Left cardiac atrium (tissue), 4 donors: Measurements from ENCODE around the gene CACTIN. TPM values are rescaled to one million over a fixed set of nuclear protein-coding genes. Genes with fewer than 3 reads are reported as not detected.

ENCODE experiments used
- ATAC-seq, 2 donors: fragments of 200-7000 bp; cut with Tn5 transposase; one replicate each; pipeline ENCODE4 v1.9.1; 2020; ENCODE audit warnings: mild to moderate bottlenecking in 2 of 2, moderate library complexity in 2 of 2
- DNase-seq: peaks from one replicate; pipeline ENCODE4 v3.0.0-alpha.2; 2020
- intact Hi-C, 2 donors: fragments of 100-400 bp; cut with DNase I; formaldehyde crosslinking; loops; one replicate each; pipeline versions ENCODE4 v1.14.1 to v1.15.1; 2022 to 2023
- total RNA-seq, 2 donors: library from RNA; stranded (reverse); fragmentation: NEBNext Ultra II Directional; extraction: Animal tissue kit (Norgen Biotek cat#: 25700); gene quantifications; one replicate each; pipeline ENCODE4 v1.2.1, GENCODE V29; 2021
- donor health status: DM: no; HTN: yes; CAD: no.
- donor health status: DM: no; HTN: yes; CAD: no; lungs with severe emphysema.
- donor health status: DM: yes; HTN: yes; CAD: no.
- donor health status: Dilated cardiomyopathy.

The CACTIN gene
- total RNA-seq, 2 donors from 2014 or later = 12.5 to 12.9 TPM

- peak; percentile 18 to 48 for ATAC-seq
- DNase-seq = peak; percentile 72
- intact Hi-C loops = loop anchor here (1.0 to 10.0 kb wide), 3 partner anchors 34 to 539 kb away; partner anchors contain the start of gene PIP5K1C (in 2 of the 2)
Measured at GRCh38 chr19:3665681-3666544, 39.3 kb upstream of the CACTIN start.

- ATAC-seq (no peak), DNase-seq (no peak)
- intact Hi-C loops = loop anchor here in 1 of 2 donors (1.0 to 10.0 kb wide), 2 partner anchors 35 to 540 kb away; partner anchors contain the start of gene PIP5K1C
Measured at GRCh38 chr19:3664879-3665642, 38.5 kb upstream of the CACTIN start.

- intact Hi-C loops = loop anchor here in 1 of 2 donors (10.0 kb wide), 1 partner anchor 541 kb away; no protein-coding TSS in a partner anchor
- DNase-seq = no peak
- ATAC-seq = no peak
Measured at GRCh38 chr19:3663838-3664237, 37.2 kb upstream of the CACTIN start.

GRCh38 chr19:3661284-3662238 lies 35.0 kb upstream of the CACTIN start:
- DNase-seq (no peak), ATAC-seq (no peak)
- intact Hi-C loops = loop anchor here in 1 of 2 donors (10.0 kb wide), 1 partner anchor 543 kb away; no protein-coding TSS in a partner anchor

- intact Hi-C loops = loop anchor here in 1 of 2 donors (10.0 kb wide), 1 partner anchor 544 kb away; no protein-coding TSS in a partner anchor
- DNase-seq (no peak), ATAC-seq (no peak)
Measured at GRCh38 chr19:3660493-3661219, 34.1 kb upstream of the CACTIN start.

GRCh38 chr19:3659746-3660112 lies 33.1 kb upstream of the CACTIN start:
- no peak for DNase-seq
- intact Hi-C loops = loop anchor here in 1 of 2 donors (10.0 kb wide), 1 partner anchor 545 kb away; no protein-coding TSS in a partner anchor
- ATAC-seq = no peak

- no peak for DNase-seq
- intact Hi-C loops = no loop called here
- no peak for ATAC-seq
Measured at GRCh38 chr19:3658870-3659745, 32.5 kb upstream of the CACTIN start.

GRCh38 chr19:3658004-3658869 lies 31.6 kb upstream of the CACTIN start:
- intact Hi-C loops = no loop called here
- ATAC-seq (peak; percentile 21 to 67), DNase-seq (no peak)

GRCh38 chr19:3657395-3657769 lies 30.8 kb upstream of the CACTIN start:
- no peak for DNase-seq
- ATAC-seq = no peak
- intact Hi-C loops = no loop called here

- intact Hi-C loops = no loop called here
- ATAC-seq (no peak), DNase-seq (no peak)
Measured at GRCh38 chr19:3656747-3657394, 30.3 kb upstream of the CACTIN start.

- DNase-seq (no peak), ATAC-seq (no peak)
- intact Hi-C loops = no loop called here
Measured at GRCh38 chr19:3656073-3656746, 29.6 kb upstream of the CACTIN start.

- intact Hi-C loops = no loop called here
- DNase-seq (no peak), ATAC-seq (peak in 1 of 2 donors; percentile 37)
Measured at GRCh38 chr19:3655402-3656072, 28.9 kb upstream of the CACTIN start.

GRCh38 chr19:3653865-3654513 lies 27.4 kb upstream of the CACTIN start:
- intact Hi-C loops = no loop called here
- ATAC-seq = no peak
- no peak for DNase-seq

GRCh38 chr19:3653081-3653795 lies 26.6 kb upstream of the CACTIN start:
- ATAC-seq (no peak), DNase-seq (no peak)
- intact Hi-C loops = no loop called here
